ENCODE results near the gene ATG5.

Gene ATG5

DNA sequence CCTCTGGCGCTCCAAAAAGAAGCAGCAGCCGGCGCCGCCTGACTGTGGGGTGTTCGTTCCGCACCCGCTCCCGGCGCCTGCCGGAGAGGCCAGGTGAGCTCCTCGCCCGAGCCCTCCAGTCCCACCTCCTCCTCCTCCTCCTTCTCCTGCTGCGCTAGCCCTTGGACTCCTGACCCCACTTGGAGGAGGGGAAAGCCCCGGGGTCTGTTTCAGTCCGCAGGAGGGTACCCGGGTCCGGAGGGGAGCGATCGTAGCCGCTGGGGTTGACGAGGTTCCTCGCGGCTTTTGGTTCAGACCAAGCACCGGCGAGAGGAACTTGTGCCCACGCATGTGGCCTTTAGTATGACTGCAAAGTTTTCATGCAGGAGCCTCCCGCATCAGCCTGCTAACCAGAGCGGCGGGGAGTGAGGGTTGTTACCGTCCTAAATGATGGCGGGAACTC is 35.5 kb upstream of the ATG5 start:
- Histone ChIP-seq H3K9me2 (replicated peaks; ENCODE audit: insufficient read depth, low read length) (no peaks in the 10 kb centered on the region), H3K9me3 (ENCODE audit: insufficient read depth, low read length) (no peaks in the 10 kb centered on the region), H3K4me2 (ENCODE audit: low read depth, low read length, poor library complexity, severe bottlenecking) (no peak overlapping the region), H4K20me1 (ENCODE audit: low read depth, low read length) (no peaks in the 10 kb centered on the region), H2AFZ (ENCODE audit: low read depth, low read length, severe bottlenecking) (no peak overlapping the region), H3F3A (ENCODE audit: insufficient read depth) (no peaks in the 10 kb centered on the region), H3K27me3 (ENCODE audit: low read length) (no peaks in the 10 kb centered on the region), H3K79me2 (ENCODE audit: insufficient read depth, low read length) (no peaks in the 10 kb centered on the region), H3K36me3 (ENCODE audit: low read length) (no peaks in the 10 kb centered on the region), H3K27ac (ENCODE audit: low read depth, low read length) (no peak overlapping the region), H3K4me3 (ENCODE audit: insufficient read depth, low read length, poor library complexity, severe bottlenecking) (no peak overlapping the region), H3K9ac (ENCODE audit: low read length) (no peak overlapping the region)
- TF ChIP-seq EZH2phosphoT487 (conservative IDR thresholded peaks at IDR 0.05; ENCODE audit: low read length): no peak
- TF ChIP-seq, protein P1, sequence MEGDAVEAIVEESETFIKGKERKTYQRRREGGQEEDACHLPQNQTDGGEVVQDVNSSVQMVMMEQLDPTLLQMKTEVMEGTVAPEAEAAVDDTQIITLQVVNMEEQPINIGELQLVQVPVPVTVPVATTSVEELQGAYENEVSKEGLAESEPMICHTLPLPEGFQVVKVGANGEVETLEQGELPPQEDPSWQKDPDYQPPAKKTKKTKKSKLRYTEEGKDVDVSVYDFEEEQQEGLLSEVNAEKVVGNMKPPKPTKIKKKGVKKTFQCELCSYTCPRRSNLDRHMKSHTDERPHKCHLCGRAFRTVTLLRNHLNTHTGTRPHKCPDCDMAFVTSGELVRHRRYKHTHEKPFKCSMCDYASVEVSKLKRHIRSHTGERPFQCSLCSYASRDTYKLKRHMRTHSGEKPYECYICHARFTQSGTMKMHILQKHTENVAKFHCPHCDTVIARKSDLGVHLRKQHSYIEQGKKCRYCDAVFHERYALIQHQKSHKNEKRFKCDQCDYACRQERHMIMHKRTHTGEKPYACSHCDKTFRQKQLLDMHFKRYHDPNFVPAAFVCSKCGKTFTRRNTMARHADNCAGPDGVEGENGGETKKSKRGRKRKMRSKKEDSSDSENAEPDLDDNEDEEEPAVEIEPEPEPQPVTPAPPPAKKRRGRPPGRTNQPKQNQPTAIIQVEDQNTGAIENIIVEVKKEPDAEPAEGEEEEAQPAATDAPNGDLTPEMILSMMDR (IDR thresholded peaks at IDR 0.05; ENCODE audit: insufficient read depth, low read length, poor library complexity, severe bottlenecking): no peak

DNA sequence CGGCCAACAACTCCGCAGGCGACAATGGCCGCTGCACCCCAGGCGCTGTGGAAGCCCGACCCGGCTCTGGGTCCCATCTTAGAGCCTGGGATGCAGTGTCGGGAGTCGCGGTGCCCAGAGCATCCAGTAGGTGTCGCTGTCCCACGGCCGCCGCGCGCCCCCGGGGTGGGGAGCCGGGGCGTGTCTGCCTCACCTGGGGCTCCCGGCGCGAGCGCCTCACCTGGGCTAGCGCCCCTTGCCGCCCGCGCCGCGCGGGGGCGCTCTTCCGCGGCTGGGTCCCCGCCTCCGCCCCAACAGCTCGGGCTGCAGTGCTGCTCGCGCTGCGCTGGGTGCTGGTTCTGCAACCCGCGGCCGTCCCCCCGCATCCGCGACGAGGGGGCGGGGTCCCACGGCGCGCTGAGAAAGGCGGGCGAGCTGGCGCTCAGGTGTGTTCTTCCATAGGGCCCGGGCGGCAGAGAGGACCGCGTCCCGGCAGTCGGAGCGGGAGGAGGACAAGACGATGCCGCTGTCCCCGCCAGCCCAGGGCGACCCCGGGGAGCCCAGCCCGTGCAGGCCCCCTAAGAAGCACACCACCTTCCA is 34.9 kb upstream of the ATG5 start, which contains the start of gene CRYBG1:
Gene CRYBG1, plus strand, starts transcription at position 308 of the 579 bp plus-strand sequence. Its CDS starts 192 bp downstream, at position 500.
- Histone ChIP-seq H3K79me2 (ENCODE audit: insufficient read depth, low read length) (no peaks in the 10 kb centered on the region), H3K4me2 (ENCODE audit: low read depth, low read length, poor library complexity, severe bottlenecking) (no peak within 1 kb of the TSS), H3F3A (ENCODE audit: insufficient read depth) (no peaks in the 10 kb centered on the region), H3K27me3 (ENCODE audit: low read length) (no peaks in the 10 kb centered on the region), H3K9me2 (replicated peaks; ENCODE audit: insufficient read depth, low read length) (no peaks in the 10 kb centered on the region), H3K4me3 (ENCODE audit: insufficient read depth, low read length, poor library complexity, severe bottlenecking) (no peak within 1 kb of the TSS), H3K9ac (ENCODE audit: low read length) (no peak within 1 kb of the TSS), H3K27ac (ENCODE audit: low read depth, low read length) (no peak within 1 kb of the TSS), H3K36me3 (ENCODE audit: low read length) (no peaks in the 10 kb centered on the region), H3K9me3 (ENCODE audit: insufficient read depth, low read length) (no peaks in the 10 kb centered on the region), H4K20me1 (ENCODE audit: low read depth, low read length) (no peaks in the 10 kb centered on the region), H2AFZ (ENCODE audit: low read depth, low read length, severe bottlenecking) (no peak within 1 kb of the TSS)
- TF ChIP-seq EZH2phosphoT487 (conservative IDR thresholded peaks at IDR 0.05; ENCODE audit: low read length): no peak
- TF ChIP-seq, protein P1 (IDR thresholded peaks at IDR 0.05; ENCODE audit: insufficient read depth, low read length, poor library complexity, severe bottlenecking): peak; percentile 71

DNA sequence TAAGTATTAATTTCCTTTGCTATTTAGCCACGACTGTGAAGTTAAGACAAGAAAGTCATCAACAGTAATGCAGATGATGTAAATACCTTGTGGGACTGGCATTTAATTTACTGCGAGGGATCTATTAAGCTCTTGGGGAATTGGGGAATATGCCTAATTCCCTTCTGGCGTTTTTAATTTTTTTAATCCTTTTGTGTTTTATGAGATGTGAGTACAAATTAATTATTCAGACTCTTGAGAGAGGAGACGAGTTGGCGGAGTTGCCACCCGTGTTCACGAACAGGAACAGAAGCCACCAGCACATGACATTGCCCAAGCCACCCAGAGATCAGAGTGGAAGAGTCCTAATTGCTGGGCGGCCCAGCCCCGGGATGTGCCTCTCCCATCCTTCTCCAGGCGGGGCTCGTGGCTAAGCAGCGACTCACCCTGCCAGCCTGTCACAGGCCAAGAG is 34.4 kb upstream of the ATG5 start:
- Histone ChIP-seq H3K9ac (ENCODE audit: low read length) (no peak overlapping the region), H2AFZ (ENCODE audit: low read depth, low read length, severe bottlenecking) (no peak overlapping the region), H3K27me3 (ENCODE audit: low read length) (no peaks in the 10 kb centered on the region), H3K9me2 (replicated peaks; ENCODE audit: insufficient read depth, low read length) (no peaks in the 10 kb centered on the region), H3K79me2 (ENCODE audit: insufficient read depth, low read length) (no peaks in the 10 kb centered on the region), H4K20me1 (ENCODE audit: low read depth, low read length) (no peaks in the 10 kb centered on the region), H3F3A (ENCODE audit: insufficient read depth) (no peaks in the 10 kb centered on the region), H3K4me3 (ENCODE audit: insufficient read depth, low read length, poor library complexity, severe bottlenecking) (no peak overlapping the region), H3K27ac (ENCODE audit: low read depth, low read length) (no peak overlapping the region), H3K4me2 (ENCODE audit: low read depth, low read length, poor library complexity, severe bottlenecking) (no peak overlapping the region), H3K9me3 (ENCODE audit: insufficient read depth, low read length) (no peaks in the 10 kb centered on the region), H3K36me3 (ENCODE audit: low read length) (no peaks in the 10 kb centered on the region)
- TF ChIP-seq EZH2phosphoT487 (conservative IDR thresholded peaks at IDR 0.05; ENCODE audit: low read length): no peak
- TF ChIP-seq, protein P1 (IDR thresholded peaks at IDR 0.05; ENCODE audit: insufficient read depth, low read length, poor library complexity, severe bottlenecking): no peak

Data from SU-DHL-6 (cell line).